Adrenal gland (tissue), 5 donors: ENCODE results near the gene KLHL29.

Experiments used
- POLR2A ChIP-seq, 2 donors: fragments of 450-650 bp; IDR thresholded peaks; one replicate each; pipeline ENCODE4 v1.6.1; 2017; ENCODE audit warnings: antibody characterized with exemption in 2 of 2, mild to moderate bottlenecking in 2 of 2, moderate library complexity in 1 of 2
- TF ChIP-seq, protein P1 (sequence below), 6 experiments: fragments of 450-650 bp in 4 of 6; fragments of 200-600 bp in 2 of 6; sonication (generic) in 1 of 6; IDR thresholded peaks; 1 replicate in 5 of 6; 2 replicates in 1 of 6; pipeline versions ENCODE4 v1.5.1 to v1.8.0; 2016 to 2021; ENCODE audit warnings: antibody characterized with exemption in 6 of 6, mild to moderate bottlenecking in 2 of 6, moderate library complexity in 1 of 6
- donor health status: DM: no; HTN: no; CAD: no.

GRCh38 chr2:23484275-23484674, 99.3 kb downstream of the KLHL29 start:
- TF ChIP-seq POLR2A (IDR thresholded peaks at IDR 0.05) = no peak
- TF ChIP-seq, protein P1, sequence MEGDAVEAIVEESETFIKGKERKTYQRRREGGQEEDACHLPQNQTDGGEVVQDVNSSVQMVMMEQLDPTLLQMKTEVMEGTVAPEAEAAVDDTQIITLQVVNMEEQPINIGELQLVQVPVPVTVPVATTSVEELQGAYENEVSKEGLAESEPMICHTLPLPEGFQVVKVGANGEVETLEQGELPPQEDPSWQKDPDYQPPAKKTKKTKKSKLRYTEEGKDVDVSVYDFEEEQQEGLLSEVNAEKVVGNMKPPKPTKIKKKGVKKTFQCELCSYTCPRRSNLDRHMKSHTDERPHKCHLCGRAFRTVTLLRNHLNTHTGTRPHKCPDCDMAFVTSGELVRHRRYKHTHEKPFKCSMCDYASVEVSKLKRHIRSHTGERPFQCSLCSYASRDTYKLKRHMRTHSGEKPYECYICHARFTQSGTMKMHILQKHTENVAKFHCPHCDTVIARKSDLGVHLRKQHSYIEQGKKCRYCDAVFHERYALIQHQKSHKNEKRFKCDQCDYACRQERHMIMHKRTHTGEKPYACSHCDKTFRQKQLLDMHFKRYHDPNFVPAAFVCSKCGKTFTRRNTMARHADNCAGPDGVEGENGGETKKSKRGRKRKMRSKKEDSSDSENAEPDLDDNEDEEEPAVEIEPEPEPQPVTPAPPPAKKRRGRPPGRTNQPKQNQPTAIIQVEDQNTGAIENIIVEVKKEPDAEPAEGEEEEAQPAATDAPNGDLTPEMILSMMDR (IDR thresholded peaks at IDR 0.05) = no peak
